Activated effector memory CD4-positive, alpha-beta T cell treated with anti-CD3 and anti-CD28 coated beads, Interleukin-2, amount 50 U/mL, for 16 hours (primary cell): ENCODE results near the gene SF3B6.
A peak's percentile ranks its signal among the peaks of the same experiment; 100 is the strongest.

Experiments used
- DNase-seq: peaks from one replicate; pipeline ENCODE4 v3.0.0-alpha.2; 2020

The SF3B6 gene

DNA sequence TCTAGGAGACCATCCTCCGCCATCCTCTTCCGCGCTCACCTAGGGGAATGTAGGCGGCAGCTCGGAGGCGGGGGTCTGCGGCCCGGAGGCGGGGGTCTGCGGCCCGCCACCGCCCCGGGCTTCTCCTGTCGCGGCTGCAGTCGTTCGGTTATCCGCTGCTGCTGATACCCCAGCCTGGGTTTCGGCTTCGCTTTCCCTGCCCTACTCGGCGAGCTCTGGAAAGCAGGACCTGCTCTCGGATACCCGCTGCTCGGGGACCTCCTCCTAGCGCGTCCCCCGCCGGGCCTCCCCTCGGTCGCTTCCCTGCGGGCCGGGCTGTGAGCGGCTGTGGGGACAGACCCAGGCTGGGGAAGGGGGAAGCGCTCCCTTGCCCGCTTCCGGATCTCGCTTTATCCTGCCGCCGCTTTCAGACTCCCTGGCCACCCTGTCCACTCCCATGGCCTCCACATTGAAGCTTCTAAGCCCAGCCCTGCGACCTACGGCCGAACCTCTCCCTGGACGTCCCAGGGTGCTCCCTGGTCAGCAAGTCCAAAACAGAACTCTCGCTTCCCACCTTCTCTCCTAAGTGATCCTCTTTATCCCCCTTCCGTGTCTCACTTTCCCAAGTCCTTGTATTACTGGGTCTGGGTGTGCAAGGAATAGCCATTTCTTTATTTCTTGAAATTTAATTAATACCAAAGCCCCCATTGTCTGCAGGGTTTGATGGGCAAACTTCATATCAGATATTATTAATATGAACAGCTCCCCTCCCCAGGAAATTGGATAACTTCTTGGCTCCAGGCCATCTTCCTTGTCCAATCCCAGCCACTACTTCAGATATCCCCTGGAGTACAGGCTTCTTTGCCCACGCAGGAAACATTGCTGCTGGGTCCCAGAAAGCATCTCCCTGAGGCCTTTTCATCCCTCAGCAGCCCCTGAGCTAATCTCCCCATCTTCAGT is 25.8 kb downstream of the SF3B6 start:
- peak; percentile 64 for DNase-seq

DNA sequence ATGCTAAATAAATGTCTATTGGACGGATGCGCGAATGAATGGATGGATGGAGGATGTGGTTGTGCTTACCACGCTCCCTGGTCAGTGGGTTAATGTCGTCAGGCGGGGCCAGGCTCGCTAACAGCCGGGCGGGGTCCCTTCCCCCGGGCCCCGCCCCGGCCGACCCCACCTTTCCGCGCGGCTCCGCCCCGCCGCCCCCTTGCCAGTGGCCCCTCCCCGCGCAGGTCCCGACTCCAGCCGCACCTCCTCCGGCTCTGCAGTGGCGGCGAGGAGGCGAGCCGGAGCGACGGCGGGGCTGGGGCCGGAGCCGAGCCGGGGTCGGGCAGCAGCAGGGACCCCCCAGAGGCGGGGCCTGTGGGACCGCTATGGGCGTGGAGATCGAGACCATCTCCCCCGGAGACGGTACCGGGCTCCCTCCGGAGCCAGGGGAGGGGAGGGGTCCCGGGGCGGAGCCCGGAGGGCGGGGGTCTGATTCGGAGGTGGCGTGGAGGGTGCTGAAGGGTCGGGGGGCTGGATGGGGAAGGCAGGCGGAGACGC is 26.6 kb downstream of the SF3B6 start, which contains the start of gene FKBP1B:
FKBP1B (plus strand) TSS at position 257 of the 537 bp plus-strand sequence; CDS start at position 366, 109 bp downstream.
- DNase-seq = peak; percentile 85

DNA sequence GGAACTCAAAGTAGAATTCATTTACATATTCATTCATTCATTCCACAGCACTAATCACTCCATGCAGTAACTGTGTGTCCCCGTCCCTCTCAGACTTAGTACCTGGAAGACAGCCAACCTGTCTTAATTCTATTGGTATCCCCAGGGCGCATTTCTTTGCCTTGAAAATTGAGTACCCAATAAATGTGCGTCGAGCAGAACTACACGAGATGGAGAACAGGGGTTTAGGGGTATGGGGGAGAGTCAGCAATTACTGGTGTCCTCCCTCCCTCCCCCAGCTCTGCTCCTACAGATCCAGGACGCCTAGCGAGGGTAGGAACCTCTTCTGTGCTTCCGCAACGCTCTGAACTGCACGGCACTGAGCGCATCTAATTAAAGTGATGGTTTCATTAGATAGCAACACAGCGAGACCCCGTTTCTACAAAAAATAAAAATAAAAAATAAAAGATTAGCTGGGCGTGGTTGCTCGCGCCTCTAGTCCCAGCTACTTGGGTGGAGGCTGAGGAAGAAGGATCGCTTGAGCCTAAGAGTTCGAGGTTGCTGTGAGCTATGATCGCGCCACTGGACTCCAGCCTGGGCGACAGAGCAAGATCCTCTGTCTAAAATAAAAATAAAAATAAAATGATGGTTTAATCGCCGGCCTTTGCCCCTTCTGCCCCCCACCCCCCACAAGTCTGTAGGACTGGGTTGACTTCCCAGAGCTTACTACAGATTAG is 27.2 kb downstream of the SF3B6 start:
- no peak for DNase-seq

DNA sequence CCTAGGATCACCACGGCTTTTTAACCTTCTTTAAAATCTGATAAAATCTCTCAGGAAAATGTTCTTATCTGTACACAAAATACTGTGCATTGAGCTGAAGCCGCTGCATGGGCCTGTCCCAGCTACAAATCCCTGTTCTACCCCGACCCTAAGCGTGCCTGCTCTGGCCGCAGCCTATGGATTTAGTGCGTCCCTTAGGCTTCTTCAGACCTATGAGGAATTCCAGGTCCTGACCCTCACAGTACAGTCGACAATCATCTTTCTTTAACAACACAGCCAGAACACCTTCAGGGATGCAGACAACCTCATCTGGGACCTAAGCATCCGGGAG is 28.5 kb downstream of the SF3B6 start:
- no peak for DNase-seq

DNA sequence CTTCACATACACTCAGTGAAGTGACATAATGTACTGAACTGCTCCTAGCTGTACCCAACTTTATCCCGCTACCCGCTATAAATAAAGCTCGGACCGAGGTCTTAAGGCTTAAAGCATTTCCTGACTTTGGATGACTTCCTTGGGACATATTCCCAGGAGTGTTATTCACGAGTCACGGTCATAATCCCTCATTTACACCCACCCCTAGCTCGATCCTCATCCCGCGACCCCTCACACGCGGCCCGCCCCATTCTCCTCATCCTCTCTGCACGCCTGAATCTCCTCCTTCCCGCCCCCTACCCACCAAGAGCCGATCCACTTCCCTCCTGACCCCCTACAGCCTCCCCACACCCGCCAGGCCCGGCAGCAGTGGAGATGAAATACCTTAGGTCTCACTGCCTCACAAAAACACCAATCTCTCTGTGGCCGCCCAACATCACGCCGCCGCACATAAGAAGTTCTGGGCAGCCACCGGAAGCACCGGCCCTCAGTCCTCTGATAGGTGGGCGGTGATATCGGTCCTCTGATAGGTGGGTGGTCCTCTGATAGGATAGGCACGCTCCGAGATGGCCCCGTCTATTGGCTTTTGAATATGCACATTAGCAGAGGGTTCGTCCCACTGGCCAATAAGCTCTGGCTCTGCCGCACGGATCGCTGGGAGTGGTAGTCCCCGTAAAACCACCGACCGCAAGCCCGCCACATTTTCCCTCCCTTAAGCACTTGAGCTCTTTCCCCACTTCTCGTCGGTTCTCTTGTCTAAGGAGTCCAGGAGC is 29.0 kb downstream of the SF3B6 start, which contains the start of gene WDCP:
WDCP (minus strand) TSS at position 462 of the 773 bp plus-strand sequence. CDS start 7,897 bp downstream, outside the sequence.
- DNase-seq = peak; percentile 97

DNA sequence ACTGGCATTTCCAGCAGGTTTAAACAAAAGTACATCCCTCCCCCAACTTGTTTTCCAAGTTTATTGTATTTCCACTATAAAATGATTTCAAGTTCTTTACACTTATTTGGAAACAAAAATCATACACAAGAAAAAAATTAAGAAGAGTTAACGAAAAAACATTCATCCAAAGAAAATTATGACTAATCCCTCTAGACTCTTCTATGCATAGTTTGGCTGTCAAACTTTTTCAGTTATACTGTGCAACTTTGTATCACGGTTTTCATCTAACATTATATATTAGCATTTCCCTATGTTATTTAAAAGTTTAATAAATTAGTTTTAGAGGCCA is 29.6 kb downstream of the SF3B6 start:
- DNase-seq = no peak

DNA sequence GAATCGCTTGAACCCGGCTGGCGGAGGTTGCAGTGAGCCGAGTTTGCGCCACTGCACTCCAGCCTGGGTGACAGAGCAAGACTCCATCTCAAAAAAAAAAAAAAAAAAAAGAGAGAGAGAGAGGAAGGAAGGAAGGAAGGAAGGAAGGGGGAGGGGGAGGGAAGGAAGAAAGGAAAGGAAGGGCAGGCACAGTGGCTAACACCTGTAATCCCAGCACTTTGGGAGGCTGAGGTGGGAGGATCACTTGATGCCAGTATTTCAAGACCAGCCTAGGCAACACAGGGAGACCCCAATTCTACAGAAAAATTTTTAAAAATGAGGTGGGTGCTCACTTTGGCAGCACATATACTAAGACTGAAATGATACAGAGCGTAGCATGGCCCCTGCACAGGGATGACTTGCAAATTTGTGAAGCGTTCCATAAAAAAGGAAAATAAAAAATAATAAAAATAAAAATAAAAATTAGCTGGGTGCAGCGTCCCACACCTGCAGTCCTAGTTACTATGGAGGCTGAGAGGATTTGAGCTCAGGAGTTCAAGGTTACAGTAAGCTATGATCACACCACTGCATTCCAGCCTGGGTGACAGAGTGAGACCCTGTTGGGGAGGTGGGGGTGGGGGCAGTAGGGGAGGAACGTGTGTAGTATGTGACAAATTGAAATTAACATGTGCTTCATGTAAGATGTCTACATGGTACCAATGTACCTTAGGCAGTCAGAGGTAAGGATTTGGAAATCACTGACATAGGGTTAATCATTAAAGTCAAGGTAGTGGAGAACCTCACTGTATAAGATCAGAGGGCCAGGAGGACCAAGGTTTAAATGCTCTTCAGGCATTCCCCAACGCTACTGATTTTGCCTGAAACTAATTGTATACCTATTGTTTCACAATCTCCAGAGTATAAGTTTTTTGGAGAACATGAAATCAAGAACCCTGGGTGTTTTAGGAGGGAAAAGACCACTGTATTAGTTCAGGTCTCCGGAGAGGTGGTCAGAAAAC is 30.3 kb downstream of the SF3B6 start:
- peak; percentile 25 for DNase-seq

DNA sequence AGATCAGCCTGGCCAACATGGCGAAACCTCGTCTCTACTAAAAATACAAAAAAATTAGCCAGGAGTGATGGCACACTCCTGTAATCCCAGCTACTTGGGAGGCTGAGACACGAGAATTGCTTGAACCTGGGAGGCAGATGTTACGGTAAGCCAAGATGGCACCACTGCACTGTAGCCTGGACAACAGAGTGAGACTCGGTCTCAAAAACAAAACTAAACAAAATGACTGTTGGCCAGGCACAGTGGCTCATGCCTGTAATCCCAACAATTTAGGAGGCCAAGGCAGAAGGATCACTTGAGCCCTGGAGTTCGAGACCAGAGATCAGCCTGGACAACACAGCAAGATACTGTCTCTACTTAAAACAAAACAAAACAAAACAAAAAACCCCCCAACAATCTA is 33.0 kb downstream of the SF3B6 start:
- peak; percentile 10 for DNase-seq

DNA sequence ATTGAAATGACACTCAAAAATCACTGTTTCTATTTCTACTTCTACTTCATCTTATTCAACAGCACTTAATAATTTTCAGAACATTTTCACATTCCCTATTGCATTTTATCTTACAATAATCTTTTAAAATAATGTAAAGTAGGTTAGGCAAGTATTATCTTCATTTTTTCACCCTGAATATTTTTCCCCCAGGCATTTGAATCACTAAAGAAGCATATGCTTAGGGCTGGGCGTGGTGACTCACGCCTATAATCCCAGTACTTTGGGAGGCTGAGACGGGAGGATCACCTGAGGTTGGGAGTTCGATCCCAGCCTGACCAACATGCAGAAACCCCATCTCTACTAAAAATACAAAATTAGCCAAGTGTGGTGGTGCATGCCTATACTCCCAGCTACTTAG is 35.6 kb downstream of the SF3B6 start:
- peak; percentile 9 for DNase-seq

DNA sequence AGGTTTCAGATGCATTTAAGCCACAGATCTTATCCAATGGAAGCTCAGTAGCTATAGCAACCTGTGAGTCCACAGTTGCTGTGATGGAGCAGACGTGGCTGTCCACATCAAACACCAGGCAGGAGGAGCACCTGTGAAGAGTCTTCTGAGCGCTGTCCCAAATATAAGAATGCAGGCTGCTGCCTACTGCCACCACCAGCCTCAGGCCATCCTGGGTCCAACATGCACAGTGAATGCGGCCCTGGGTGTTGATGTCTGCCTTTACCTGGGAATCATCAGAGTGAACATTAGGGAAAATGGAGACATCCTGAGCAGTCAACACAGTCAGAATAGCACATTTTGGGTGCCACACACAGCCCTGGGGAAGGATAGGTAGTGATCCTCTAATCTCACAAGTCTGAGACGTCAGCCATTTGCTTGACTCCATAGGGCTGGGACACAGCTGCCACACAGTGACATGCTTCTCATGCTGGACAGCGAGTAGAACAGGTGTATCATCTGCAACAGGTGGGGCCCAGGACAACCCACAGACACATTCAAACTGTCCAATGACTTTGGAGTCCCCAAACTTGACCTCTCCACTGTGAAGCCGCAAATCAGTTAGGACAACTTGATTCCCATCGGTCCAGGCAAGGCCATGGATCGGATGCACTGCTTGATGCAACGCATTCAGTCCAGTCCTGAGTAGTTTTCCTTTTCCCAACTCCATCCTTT is 37.2 kb downstream of the SF3B6 start:
- peak; percentile 30 for DNase-seq

DNA sequence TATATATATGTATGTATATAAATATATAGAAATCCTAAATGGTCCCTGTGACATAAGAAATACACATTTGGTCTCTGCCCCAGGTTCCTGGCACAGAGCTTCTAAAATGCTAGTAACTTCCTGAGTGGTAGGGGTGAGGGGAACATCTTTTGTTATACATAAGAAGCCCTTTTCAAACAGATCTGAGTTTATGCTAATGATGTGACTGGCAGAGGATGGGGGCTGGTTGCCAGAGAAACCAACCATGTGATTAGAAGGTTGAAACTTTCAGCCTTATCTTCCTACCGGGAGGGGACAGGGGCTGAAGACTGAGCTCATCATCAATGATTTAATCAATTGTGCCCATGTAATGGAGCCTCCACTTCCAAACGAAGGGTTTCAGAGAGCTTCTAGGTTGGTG is 49.9 kb downstream of the SF3B6 start:
- no peak for DNase-seq

DNA sequence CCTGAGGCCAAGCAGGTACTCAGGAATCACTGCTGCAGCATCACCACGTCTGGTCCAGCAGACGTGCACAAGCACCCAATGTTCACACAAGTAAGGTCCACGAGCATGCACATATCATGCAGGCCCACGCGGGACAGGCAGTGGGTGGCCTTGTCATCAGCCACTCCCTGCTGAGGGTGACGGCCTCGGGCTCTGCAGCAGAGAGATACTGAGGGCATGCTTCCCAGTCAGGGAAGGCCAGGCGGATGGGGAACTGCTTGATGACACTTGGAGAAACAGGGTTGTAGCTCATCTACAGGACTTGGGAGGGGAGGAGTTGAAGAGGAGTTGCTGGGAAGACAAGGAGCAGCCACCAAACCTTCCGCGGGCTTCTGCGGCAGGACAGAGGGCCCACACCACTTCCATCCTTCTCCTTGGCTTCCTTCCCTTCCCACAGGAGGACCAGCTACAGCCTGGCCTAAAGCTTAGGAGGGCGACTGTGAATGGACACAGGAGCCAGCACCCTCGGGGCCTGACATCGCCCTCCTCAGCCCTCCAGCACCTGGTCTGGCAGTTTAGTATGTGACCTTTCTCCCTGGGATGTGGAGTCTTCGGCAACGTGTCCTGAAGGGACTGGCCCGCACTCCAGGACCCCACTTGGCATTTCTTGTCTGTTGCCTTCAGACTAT is 51.0 kb downstream of the SF3B6 start:
- DNase-seq = no peak

DNA sequence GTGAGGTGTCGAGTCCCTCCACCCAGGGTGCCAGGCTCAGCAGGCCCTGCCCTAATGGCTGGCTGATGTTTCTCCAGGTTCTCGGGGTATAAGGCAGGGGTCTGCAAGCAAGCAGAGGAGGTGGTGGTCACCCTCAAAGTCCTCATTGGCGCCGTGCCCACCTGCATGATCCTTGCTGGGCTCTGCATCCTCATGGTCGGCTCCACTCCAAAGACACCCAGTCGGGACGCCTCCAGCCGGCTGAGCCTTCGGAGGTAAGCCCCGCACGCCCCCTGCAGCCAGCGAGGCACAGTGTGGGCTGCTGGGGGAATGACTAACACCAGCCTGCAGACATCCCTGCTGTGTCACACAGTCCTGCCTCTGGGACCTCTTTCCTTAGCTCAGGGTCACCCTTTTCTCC is 52.1 kb downstream of the SF3B6 start:
- no peak for DNase-seq

DNA sequence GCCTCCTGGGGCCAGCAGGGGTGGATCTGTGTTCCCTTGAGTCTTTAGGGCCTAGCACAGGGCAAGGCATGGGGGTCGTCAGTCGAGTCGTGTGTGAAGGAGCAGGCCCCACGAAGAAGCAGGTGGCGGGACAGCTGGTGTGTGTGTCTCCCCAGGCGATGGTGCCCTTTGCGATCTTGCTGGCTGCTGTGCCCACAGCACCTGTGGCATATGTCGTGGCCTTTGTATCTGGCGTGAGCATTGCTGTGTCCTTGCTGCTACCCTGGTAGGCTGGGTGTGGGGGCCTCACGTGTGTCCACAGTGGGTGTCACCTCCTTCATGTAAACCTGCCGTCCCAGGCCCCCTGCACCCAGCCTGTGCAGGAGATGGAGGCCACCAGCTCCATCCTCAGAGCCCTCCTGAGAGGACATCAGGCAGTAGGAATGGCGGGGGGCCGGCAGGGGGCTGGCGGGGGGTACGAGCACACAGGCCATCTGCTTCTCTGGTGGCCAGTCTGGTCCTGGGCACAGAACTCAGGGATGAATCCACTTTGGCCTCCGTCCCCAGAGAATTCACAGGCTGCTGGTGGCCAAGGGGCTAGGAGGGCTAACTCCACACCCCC is 53.1 kb downstream of the SF3B6 start:
- no peak for DNase-seq

DNA sequence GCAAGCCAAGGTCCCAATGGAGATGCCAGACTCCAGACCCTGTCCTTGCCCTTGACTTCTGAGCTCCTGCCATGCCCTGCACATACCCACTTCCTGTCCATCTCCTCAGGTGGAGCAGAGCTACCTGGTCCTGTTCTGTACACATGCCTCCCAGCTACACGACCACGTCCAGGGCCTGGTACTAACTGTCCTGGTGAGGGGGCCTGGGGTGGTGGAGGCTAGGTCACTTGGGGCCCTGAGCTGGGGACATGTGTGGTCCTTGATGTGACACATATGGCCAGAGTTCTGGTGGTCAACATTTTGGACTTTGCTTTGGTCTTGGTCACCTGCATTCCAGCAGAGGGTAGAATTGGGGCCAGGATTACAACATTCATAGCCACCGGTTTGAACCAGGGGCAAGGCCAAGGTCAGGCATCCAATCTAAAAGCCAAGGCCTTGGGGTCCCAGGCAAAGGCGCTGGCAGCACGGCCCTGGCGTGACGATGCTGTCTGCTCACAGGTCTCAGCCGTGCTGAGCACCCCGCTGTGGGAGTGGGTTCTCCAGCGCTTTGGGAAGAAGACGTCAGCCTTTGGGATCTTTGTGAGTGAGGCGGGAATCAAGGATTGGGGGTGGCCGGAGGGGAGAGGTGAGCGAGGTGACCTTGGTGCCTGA is 53.7 kb downstream of the SF3B6 start:
- no peak for DNase-seq

DNA sequence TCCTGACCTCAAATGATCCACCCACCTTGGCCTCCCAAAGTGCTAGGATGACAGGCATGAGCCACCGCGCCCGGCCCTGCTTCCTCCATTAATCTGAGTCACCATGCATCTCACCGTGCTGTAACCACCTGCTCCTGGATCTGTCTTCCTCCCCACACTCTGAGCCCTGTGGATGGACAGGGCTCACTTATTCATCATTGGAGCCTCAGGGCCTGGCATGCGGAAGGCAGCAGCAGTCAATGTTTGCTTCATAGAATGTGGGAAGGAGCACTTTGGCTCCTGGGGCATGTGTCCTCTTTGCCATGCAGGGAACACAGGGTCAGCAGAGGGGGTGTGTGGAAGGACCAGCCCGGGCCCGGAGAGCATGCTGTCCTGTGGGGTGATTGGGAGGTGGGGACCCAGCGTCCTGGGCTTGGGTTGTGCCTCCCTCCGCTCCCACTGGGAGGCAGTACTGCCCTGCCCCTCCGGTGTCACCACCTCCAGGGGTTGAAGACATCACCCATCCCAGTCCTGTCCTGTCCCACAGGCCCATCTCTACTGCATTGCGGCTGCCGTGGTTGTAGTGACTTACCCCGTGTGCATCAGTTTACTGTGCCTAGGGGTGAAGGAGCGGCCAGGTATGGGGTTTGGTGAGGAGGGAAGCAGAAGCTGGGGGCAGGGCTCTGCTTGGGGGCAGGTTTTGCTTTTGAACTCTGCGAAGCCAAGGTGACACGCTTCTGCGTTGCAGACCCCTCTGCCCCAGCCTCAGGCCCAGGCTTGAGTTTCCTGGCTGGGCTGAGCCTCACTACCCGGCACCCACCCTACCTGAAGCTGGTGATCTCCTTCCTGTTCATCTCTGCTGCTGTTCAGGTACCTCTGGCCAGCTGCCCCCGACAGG is 54.8 kb downstream of the SF3B6 start:
- no peak for DNase-seq

DNA sequence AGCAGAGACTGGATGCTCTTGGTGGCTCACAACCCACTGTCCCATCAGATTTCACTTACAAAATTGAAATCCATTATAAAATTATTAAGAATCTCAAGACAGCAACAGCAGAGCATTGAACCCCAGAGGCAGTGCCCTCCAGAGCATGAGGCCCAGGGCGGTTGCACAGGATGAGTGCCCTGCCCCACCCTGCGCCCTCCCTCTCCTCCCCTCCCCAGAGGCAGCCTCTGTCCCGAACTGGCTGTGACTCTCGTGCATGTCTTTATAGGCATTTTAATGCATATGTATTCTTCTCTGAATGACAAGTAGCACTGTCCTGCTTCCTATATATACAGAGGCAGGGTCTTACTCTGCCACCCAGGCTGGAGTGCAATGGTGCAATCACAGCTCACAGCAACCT is 55.9 kb downstream of the SF3B6 start:
- no peak for DNase-seq

DNA sequence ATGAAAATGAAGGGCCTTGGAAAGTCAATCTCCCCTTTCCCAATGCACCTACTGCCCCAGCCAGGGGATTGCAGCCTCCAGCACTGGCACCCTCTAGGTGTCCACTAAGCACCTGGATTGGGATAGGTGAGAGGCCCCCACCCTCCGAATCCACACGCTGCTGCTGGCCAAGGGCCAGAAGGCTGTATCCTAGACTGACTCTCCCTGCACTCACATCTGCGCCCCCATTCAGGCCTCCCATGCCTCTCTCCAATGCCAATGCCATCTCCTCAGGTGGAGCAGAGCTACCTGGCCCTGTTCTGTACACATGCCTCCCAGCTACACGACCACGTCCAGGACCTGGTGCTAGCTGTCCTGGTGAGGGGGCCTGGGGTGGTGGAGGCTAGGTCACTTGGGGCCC is 56.4 kb downstream of the SF3B6 start:
- no peak for DNase-seq

DNA sequence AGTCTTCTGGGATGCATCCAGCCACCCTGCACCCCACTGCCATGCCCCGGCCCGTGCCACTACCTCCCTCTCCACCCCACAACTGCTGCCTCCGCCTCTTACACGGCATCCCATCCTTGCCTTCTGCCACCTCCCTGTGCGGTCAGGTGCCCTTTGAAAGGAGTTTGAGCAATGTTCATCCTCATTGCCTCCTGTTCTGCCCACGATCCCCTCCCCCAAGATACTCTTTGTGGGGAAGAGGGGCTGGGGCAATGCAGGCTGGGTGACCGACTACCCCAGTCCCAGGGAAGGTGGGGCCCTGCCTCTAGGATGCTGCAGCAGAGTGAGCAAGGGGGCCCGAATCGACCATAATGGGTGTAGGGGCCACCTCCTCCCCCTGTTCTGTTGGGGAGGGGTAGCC is 57.9 kb downstream of the SF3B6 start:
- no peak for DNase-seq
